Measurements from ENCODE around the gene TIMM17A.
A peak's percentile ranks its signal among the peaks of the same experiment; 100 is the strongest.

Gene TIMM17A

DNA sequence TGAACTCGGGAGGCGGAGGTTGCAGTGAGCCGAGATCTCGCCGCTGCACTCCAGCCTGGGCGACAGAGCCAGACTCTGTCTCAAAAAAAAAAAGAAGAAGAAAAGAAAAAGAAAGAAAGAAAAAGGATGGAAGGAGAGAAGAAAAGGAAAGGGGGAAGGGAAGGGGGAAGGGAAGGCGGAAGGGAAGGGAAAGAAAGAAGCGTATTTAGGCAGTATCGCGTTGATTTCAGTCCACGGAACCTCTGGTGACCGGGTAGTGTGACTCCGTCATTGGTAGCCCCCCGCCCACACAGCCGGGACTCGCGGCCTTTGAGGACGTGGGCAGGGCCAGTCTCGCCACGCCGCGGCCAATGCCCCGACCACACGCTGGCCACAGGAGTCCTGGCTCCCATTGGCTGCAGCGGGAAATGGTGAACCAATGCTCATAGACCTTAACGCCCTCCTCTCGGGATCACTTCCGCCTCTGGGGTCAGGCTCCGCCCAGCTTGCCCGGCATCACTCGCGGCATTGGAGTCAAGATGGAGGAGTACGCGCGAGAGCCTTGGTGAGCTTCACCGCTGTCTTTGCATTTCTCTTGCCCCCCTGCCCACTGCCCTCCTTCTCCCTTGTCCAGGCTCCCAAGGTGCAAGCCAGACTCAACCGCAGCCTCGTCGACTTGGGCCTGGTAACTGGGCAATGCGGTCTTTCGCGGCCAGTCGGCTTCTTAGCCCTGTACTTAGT, at the start of gene TIMM17A:
Gene TIMM17A (plus strand): TSS at position 495 of the 720 bp plus-strand sequence. CDS start 24 bp downstream, at position 519.
- DNase-seq (ENCODE audit: low spot score): peak; percentile 94

DNA sequence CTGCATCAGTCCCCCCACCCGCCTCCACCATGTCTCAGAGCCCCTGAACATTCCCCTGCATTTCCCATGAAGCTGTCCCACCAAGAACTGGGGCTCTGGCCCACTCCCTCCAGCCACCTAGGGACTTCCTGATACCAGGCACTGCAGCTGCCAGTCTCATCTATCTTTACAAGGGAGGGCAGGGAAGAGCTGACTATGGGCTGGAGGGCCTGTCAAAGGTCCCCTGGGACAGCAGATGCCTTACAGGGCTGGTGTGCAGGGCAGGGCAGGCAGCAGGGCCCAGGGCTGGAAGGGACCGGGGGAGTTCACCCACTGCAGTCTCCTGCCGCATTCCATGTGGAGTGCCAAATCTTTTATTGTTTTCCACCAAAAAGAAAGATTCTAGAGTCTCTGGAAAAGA, 49.0 kb upstream of the TIMM17A start:
- DNase-seq (ENCODE audit: low spot score): no peak

DNA sequence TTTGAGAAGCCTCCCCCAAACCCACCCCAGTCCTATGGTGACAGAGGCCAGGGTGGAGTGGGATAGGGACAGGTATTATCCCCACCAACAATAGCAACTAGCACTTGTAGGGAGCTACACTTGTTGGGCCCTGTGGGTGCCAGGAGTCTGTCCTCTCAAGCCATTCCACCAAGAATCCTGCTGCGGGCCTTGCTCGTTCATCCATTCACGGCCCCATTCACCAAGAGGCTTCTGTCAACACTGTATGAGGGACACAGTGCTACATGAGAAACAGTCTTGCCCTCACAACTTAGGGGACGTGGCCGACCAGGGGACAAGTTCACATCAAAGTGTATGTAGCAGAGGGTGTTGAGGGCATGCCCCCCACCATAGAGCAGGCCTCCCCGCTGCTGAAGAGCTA, 47.7 kb upstream of the TIMM17A start:
- no peak for DNase-seq (ENCODE audit: low spot score)

DNA sequence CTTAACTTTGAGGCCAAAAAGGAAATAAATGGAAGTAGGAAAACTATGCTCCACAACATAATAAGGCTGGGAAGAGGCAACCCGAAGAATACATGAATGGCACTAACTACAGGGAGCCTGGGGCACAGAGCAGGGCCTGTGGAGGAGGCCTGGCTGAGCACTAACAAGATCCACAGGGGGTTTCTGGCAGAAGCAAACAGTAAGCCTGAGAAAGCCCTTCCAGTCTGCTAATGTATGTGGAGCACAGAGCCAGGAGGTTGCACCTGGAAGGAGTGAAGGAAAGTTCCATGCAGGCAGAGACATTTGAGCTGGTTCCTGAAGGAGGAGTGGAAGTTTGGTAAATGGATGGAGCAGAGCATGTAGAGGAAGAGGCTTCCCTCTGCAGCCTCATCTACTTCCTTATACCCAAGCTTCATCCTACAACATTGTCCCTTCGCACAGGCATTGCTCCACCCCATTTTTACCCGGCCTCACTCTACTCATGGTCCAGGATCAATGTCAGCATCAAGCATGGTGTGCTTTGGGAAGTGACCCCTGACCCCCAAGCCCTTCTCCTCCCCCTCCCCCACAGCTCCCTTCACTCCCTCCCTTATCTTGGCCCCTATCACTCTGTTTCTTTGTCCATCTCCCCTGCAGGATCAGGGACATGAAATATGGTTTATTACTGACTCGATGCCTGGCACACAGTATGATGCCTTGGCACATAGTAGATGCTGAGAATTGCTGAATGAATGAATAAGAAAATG, 43.3 kb upstream of the TIMM17A start:
- no peak for DNase-seq (ENCODE audit: low spot score)

DNA sequence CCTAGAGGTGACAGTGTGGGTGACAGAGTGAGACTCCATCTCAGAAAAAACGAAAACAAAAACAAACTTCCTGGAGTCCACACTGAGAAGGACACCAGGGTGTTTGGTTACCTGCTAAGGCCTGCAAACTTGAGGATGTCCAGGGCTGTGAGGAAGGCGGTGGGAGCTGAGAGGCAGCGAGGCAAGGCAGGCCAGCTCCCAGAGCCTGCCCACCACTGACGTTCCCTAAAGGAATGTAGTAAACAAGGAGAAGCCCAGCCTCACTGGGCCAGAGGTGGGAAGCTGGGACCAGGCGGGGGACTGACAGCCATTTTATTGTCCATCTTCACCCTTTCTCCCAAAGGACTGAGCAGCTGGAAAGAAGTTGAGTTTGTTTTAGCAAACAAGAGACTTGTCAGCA, 42.5 kb upstream of the TIMM17A start:
- DNase-seq (ENCODE audit: low spot score): no peak

DNA sequence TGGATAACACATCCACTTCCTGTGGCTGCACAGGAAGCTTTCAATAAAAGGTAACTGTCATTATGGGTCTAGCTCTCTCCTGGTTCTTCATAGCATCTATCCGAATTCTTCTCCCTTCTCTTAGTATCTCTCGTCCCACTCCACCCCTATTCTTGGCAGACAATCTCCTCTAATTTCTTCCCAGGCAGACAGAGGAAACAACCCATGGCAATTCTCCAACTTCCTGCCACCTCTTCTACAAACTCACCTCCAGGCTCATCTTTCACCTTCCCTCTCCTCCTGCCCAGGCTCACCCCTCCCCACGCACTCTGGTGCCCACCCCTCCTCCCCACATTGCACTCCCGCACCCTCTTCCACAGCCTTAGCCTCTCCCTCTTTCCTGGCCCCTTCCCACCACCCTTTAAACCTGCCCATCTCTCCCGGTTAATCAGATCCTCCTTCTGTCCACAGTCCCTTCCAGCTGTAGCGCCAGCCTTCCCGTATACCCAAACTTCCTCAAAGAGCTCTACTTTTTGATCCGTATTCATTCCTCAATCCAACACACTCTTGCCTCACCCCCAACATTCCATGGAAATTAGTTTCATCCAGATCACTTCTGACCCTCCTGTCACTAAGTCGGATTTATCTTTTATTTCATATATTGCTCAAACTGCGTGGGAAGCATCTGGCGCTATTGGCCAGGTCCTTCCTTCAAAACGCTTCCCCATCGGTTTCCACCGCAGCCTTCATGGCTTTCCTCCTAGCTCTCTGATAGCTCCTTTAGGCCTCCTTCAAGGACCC, 40.7 kb upstream of the TIMM17A start:
- no peak for DNase-seq (ENCODE audit: low spot score)

DNA sequence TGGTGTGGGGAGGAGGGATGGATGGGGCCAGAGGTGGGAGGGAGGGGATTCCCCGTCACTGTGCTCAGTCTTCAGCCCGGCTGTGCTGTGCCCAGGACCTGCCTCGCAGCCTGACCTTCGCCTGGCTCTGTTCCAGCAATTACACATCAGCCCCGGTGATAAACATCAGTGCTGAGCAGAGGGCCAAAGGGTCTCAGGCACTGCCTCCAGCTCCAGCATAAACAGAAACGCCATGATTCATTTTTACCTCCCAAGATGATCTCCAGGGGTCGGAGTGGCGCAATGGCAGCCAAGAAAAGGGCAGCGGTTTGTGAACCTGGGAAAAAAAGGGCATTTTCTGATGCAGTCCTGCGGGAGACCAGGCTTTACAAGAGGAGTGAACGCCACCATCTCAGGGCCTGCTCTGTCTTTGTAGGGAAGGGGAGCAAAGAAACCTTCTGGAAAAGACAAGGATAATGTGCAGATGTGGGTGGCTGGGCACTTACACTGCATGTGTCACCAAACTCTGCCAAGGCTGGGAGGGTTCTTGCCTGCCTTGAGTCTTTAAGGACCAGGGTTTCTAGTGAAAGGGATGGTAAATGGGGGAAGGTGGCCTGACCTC, 38.6 kb upstream of the TIMM17A start:
- peak; percentile 82 for DNase-seq (ENCODE audit: low spot score)

DNA sequence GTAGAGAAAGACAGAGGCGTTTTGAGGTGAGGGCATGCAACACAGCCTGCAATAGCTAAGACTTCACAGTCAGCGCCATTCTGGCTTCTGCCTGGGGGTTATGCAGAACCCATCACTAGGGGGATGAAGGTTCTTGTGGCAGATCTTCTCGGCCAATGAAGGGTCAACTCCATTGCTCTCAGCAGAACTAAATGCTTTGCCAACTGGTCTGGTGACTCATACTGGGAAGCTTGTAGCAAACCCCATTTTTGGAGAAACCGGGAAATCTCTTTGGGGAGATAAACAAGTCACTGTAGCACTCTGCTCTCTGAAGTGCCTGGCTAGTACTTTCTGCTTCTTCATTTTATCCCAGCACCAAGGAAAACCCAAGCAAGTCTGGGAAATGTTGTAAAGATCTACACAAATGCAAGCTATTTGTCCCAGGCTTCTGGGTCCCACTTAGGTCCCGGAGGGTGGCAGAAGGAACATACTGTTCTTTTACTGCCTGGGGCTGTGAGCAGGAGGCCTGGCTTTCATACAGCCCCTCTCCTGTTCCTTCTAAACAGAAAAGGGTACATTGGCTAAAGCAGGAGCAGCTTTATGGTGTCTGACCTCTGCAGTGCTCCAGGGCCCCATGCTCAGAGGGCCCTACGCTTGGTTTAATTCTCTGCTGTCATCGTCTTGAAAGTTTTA, 37.8 kb upstream of the TIMM17A start:
- peak; percentile 81 for DNase-seq (ENCODE audit: low spot score)

DNA sequence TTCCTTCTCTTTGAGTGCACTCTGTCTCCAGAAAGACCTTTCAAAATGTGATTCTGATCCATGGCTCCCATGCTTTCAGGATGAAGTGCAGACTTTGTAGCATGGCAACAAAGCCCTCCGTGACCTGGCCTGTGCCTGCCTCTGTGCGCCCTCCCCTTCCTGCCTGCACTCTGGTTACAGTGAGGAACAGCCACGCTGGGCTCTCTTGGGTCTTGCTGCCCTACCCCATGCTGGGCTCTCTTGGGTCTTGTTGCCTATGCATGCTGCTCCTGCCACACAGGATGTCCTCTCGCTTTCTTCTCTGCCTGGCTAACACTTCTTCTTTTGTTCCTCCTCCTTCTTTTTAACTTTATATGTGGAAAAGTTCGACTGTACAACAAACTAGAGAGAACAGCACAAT, 37.0 kb upstream of the TIMM17A start:
- no peak for DNase-seq (ENCODE audit: low spot score)

DNA sequence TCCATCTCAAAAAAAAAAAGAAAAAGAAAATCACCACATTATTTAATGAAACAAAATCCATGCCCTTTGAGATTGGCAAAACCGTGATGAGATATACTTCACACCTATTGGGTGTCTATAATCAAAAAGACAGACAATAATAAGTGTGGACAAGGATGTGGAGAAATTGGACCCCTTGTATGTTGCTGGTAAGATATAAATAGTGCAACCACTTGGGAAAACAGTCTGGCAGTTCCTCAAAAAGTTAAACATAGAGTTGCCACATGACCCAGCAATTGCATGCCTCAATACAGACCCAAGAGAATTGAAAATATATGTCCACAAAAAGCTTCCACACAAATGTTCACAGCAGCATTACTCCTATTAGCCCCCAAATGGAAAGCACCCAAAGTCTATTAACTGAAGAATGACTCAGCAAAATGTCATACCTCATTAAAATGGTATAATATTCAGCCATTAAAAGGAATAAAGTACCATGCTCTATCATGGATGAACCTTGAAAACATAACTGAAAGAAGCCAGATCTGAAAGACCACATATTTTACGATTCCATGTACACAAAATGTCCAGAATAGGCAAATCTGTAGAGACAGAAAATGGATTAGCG, 33.2 kb upstream of the TIMM17A start:
- DNase-seq (ENCODE audit: low spot score): no peak

DNA sequence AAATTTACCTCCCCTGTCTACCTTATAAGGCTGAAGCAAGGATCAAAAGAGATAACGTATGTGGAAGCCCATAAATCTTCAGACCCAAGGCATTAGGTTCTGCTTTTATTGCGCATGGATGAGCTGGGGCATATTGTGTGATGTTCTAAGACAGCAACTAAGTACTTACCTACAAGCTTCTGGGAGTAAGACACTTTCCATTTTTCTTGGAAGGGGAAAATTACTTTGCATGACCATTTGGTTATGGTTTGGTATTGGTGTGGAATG, 30.1 kb upstream of the TIMM17A start:
- no peak for DNase-seq (ENCODE audit: low spot score)

DNA sequence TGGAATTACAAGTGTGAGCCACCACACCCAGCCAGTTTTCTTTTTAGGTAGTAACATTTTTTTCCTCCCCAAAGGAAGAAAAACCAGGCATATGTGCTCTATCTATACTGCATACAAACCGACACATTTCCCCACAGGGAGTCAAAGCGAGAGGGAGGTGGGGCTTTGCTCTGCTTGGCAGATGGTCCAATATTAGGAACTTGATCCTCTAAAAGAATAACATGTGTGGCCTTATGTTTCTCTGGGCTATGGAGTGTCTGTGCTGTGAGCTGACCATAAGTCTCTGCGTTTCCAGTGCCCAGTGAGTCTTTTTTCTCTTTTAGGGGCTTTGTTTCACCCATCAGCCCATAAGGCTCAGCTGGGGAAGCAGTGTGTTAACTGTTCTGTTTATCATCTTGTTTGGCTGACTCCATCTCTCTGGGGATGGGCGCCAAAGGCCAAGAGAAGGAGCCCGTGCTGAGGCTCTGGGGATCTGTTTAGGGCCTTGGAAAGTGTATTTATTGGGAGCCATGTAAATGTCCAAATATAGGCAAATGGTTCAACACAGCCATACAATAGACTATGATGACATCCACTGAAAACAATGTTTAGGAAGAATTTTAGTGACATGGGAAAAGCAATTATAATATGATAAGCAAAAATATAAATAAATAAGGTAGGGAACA, 29.2 kb upstream of the TIMM17A start:
- no peak for DNase-seq (ENCODE audit: low spot score)

DNA sequence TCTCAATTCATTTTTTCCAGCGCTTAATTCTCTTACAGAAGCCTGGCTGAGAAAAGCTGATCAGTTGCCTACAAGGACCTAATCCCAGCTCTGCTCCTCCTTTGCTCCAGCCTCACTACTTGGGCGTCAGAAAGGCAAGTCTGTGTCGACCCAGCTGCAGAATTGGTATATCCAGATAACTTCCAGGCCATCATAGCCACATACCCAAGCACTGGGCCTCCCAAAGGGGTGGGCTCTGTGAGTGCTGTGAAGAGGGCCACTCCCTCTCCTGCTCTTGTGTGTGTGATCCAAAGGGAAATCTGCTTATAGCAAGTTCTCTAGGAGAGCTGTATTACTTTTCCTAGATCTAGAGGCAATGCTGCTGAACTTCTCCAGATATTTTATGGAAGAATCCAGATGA, 27.0 kb upstream of the TIMM17A start:
- DNase-seq (ENCODE audit: low spot score): no peak

DNA sequence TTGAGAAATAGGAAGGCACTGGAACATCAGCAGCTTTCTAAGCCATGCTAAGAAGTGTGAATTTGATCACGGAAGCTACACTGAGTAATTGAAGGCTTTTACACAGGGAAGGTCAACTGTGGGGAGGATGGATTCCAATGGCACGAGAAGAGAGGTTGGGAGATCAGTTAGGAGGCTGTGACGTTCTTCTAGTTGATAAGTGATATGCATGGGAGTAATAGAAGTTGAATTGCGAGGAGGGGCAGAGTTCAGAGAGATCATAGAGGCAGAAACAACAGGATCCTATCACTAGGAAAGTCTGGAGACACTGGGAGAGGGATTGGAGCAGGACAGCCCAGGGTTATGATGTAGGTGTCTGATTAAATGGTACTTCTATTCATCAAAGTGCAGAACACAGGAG, 25.2 kb upstream of the TIMM17A start:
- DNase-seq (ENCODE audit: low spot score): no peak

DNA sequence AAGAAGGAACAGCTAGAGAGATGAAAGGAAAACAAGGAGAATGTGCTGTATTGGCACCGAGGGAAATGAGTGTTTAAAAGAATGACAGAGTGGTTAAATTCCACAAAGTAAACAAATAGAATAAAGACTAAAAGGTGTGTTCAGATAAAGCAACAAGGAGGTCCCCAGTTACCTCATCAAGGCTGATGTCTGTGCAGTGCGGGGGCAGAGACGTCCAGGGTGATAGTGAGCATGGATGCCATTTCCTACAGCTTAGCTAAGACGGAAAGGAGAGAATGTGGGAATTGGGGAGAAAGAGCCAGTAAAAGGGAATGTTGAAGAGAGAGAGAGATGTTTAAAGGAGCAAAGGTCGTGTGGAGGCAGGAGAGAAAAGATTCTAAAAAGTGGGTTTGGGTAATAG, 24.5 kb upstream of the TIMM17A start:
- DNase-seq (ENCODE audit: low spot score): no peak

DNA sequence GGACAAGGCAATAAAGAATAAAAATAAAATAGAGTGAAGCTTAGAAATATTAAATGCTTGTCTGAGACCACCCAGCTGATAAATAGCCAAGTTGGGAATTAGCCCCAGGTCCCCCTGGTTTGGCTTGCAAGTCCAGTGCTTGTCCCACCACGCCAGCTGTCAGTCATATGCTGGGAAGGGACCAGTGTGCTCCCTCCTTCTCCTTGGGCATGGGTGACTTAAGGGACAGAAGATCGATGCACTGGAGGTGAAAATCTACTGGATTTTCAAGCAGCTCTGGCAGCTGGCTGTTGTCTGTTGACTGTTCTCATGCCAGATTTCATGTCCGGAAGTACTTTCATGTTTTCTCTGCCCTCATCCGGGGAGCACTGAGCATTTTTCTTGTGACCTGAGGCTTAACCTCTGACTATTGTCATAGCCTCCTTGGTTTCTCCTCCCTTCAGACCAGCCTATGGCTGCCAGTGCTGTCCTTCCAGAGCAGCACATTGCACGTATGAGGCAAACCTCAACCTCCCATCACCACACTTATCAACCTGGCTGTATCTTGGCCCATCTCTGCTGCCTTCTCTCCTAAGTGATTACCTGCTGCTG, 21.4 kb upstream of the TIMM17A start:
- DNase-seq (ENCODE audit: low spot score): peak; percentile 51

DNA sequence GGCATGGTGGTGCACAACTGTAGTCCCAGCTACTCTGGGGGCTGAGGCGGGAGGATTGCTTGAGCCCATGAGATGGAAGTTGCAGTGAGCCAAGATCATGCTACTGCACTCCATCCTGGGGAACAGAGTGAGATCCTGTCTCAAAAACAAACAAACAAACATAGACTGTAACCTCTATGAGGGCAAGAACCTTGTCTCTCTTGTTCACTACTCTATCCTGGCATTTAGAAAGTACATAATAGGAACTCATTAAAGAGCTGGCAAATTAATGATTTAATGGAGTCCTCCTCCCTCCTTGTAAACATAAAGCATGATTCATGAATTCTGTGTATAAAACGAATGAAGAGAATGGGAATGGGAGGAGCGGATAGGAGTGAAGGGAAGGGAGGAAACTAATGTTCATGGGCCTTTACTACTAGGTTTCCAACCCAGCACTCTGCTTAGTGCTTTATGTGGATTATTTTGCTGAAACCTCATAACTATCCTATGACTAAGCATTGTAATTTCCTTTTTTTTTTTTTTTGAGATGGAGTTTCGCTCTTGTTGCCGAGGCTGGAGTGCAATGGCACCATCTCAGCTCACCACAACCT, 17.6 kb upstream of the TIMM17A start:
- DNase-seq (ENCODE audit: low spot score): peak; percentile 67

DNA sequence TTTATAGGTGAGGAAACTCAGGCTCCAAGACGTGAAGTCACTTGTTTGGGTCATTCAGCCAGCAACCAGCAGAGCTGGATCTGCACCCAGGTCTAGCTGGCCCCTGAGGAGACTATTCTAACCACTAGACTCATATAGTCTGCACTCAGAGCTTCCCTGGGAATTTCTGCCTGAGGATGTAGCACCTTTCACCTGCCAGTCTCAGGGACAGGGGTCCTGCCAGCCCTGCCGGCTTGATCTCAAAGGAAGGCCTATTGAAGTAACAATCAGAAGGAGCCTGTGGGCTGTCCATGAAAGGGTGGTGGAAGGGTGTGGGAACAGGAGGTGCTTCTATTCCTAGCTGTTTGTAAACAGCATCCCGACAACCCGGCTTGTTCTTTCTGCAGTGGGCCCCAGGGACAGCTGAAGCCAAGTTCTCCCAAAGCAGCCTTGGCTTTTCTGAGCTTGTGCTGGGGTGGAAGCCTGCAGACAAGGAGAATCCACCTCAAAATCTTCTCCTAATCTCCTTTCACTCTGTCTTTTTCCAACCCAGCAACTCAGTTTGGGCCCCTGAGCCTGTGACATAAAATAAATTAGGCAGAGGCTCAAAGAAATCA, 16.8 kb upstream of the TIMM17A start:
- no peak for DNase-seq (ENCODE audit: low spot score)

DNA sequence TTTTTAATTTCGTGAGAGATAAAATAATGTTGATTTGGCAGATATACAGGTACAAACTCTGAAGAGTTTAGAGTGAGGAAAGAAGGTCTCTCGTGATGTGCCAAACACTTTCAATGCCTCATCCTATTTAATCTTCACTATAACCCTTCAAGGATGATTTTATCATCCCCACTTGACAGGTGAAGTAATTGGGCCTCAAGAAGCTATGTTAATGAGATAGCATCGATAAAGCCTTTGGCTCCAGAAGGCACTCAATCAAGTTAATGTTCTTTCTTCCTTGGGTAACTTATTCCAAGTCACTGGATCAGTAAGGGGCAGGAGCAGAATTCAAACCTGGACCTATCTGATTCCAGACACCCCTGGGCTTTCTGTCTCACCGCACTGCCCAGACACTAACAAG, 16.2 kb upstream of the TIMM17A start:
- DNase-seq (ENCODE audit: low spot score): no peak

DNA sequence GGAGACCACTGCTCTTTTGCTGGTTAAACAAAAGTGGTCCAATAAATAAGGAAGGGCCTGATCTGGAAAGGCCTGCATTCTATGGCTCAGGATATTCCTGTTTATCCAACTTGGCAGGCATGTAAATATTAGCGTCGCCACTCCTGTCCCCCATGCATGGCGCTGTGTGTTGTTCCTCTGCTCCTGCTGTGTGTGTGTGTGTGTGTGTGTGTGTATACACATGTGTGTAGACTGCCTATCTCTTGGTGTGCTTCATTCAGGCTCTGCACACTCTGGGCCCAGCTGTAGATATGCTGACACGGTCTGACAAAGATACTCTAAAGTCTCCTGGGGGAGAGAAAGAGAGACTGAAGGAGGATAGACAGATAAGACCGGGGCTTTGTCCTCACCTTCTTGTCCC, 15.7 kb upstream of the TIMM17A start:
- DNase-seq (ENCODE audit: low spot score): no peak

Measured in hepatic stellate cell (primary cell).